Naive thymus-derived CD4-positive, alpha-beta T cell (primary cell): ENCODE data around the gene KCNN3. TPM values are rescaled to one million over a fixed set of nuclear protein-coding genes. Genes with fewer than 3 reads are reported as not detected.
"Not testable (repeated sequence)": the region's sequence is repeated elsewhere in the genome, so short reads cannot be mapped to it uniquely, and the experiment has no call there.

Source experiments
- ATAC-seq: fragments of 150-1000 bp; cut with Tn5 transposase; 2 replicates; pipeline ENCODE4 v1.10.0; 2021; ENCODE audit warnings: mild to moderate bottlenecking, moderate library complexity
- CTCF ChIA-PET: fragments of 350-600 bp; sonication (Branson Sonifier 250); formaldehyde crosslinking; loops from one replicate; lab custom pipeline; 2021; ENCODE audit warnings: antibody characterized with exemption; lab: Charles Lee
- POLR2A ChIA-PET: fragments of 350-600 bp; sonication (Branson Sonifier 250); formaldehyde crosslinking; loops from one replicate; lab custom pipeline; 2021; ENCODE audit warnings: antibody characterized with exemption, inconsistent platforms; lab: Charles Lee
- DNase-seq, 9 donors: peaks; one replicate each; pipeline versions ENCODE4 v3.0.0 to v3.0.0-alpha.2; 2020 to 2022; ENCODE audit warnings: mixed read lengths in 1 of 9
- H3K27ac ChIP-seq: one replicate; pipeline ENCODE4 v1.7.0; 2013; ENCODE audit warnings: mild to moderate bottlenecking, low read depth, low read length, moderate library complexity
- H3K27me3 ChIP-seq, 2 donors: one replicate each; pipeline ENCODE4 v1.7.0; 2013; ENCODE audit warnings: low read length in 2 of 2, mild to moderate bottlenecking in 2 of 2, moderate library complexity in 2 of 2; ENCODE audit not compliant: control insufficient read depth in 2 of 2, insufficient read depth in 2 of 2
- H3K36me3 ChIP-seq, 3 experiments: 1 replicate in 2 of 3; 2 replicates in 1 of 3; pipeline ENCODE4 v1.7.0; 2013; ENCODE audit warnings: low read length in 3 of 3, mild to moderate bottlenecking in 3 of 3, moderate library complexity in 1 of 3; ENCODE audit not compliant: insufficient read depth in 3 of 3, control insufficient read depth in 2 of 3
- H3K4me1 ChIP-seq, 2 donors: one replicate each; pipeline ENCODE4 v1.7.0; 2013; ENCODE audit warnings: low read length in 2 of 2, mild to moderate bottlenecking in 2 of 2, moderate library complexity in 1 of 2; ENCODE audit not compliant: control insufficient read depth in 2 of 2, insufficient read depth in 2 of 2
- H3K4me3 ChIP-seq: 2 replicates; pipeline ENCODE4 v1.7.0; 2013; ENCODE audit warnings: mild to moderate bottlenecking, low read length
- H3K9me3 ChIP-seq, 3 experiments: 1 replicate in 2 of 3; 2 replicates in 1 of 3; pipeline ENCODE4 v1.7.0; 2013; ENCODE audit warnings: low read length in 3 of 3; ENCODE audit not compliant: control insufficient read depth in 2 of 3
- H3K27ac Mint-ChIP-seq, 9 donors: one replicate each; pipeline ENCODE4 v1.8.0; 2020 to 2022; ENCODE audit warnings: mixed read lengths in 9 of 9, mild to moderate bottlenecking in 8 of 9, moderate library complexity in 5 of 9, inconsistent platforms in 2 of 9
- H3K27me3 Mint-ChIP-seq, 5 donors: one replicate each; pipeline ENCODE4 v1.8.0; 2021 to 2022; ENCODE audit warnings: mixed read lengths in 5 of 5, mild to moderate bottlenecking in 1 of 5
- H3K36me3 Mint-ChIP-seq, 5 donors: one replicate each; pipeline ENCODE4 v1.8.0; 2020 to 2022; ENCODE audit warnings: mixed read lengths in 5 of 5, mild to moderate bottlenecking in 3 of 5, inconsistent platforms in 1 of 5
- H3K4me1 Mint-ChIP-seq, 7 donors: one replicate each; pipeline ENCODE4 v1.8.0; 2020 to 2022; ENCODE audit warnings: mixed read lengths in 7 of 7, mild to moderate bottlenecking in 3 of 7, inconsistent platforms in 1 of 7
- H3K4me3 Mint-ChIP-seq, 10 donors: one replicate each; pipeline ENCODE4 v1.8.0; 2020 to 2022; ENCODE audit warnings: mild to moderate bottlenecking in 10 of 10, mixed read lengths in 10 of 10, moderate library complexity in 6 of 10, inconsistent platforms in 2 of 10
- H3K9me3 Mint-ChIP-seq, 11 donors: one replicate each; pipeline ENCODE4 v1.8.0; 2020 to 2022; ENCODE audit warnings: mixed read lengths in 11 of 11, mild to moderate bottlenecking in 4 of 11, inconsistent platforms in 1 of 11, moderate library complexity in 1 of 11
- intact Hi-C, 2 donors: fragments of 100-400 bp; cut with micrococcal nuclease; formaldehyde crosslinking; loops; one replicate each; pipeline ENCODE4 v1.15.1; 2023
- polyA plus RNA-seq, 2 donors: library from polyadenylated mRNA; unstranded; fragments of 300-500 nt; fragmentation: Illumina TruSeq; gene quantifications; one replicate each; pipeline ENCODE4 v1.2.3, GENCODE V29; 2021
- total RNA-seq, 6 experiments: library from RNA in 5 of 6; stranded (reverse) in 5 of 6; gene quantifications; 1 replicate in 5 of 6; 2 replicates in 1 of 6; pipeline ENCODE4 v1.2.3 and lab custom pipeline; 2021 to 2026

Gene KCNN3
- total and polyA plus RNA-seq, 7 experiments from 2014 or later: 0.05 to 0.29 (median 0.15) TPM; not detected in 3

DNA sequence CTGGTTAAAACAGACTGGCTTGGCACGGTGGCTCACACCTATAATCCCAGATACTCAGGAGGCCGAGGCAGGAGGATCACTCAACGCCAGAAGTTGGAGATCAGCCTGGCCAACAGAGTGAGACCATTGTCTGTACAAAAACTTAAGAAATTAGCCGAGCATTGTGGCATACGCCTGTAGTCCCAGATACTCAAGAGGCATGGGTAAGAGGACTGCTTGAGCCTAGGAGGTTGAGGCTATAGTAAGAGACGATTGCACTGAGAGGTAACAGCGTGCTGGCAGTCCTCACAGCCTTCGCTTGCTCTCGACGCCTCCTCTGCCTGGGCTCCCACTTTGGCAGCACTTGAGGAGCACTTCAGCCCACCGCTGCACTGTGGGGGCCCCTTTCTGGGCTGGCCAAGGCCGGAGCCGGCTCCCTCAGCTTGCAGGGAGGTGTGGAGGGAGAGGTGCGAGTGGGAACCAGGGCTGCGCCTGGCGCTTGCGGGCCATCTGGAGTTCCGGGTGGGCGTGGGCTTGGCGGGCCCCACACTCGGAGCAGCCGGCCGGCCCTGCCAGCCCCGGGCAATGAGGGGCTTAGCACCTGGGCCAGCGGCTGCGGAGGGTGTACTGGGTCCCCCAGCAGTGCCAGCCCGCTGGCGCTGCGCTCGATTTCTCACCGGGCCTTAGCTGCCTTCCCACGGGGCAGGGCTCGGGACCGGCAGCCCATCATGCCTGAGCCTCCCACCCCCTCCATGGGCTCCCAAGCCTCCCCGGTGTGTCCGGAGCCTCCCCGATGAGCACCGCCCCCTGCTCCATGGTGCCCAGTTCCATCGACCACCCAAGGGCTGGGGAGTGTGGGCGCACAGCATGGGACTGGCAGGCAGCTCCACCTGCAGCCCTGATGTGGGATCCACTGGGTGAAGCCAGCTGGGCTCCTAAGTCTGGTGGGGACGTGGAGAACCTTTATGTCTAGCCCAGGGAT lies 199.5 kb downstream of the KCNN3 start:
- not testable (repeated sequence) for H3K9me3 ChIP-seq, H3K9me3 Mint-ChIP-seq, H3K27ac Mint-ChIP-seq, DNase-seq, ATAC-seq, H3K36me3 Mint-ChIP-seq, H3K27ac ChIP-seq, H3K36me3 ChIP-seq, H3K4me3 ChIP-seq, H3K4me1 ChIP-seq, H3K27me3 Mint-ChIP-seq, H3K27me3 ChIP-seq, H3K4me3 Mint-ChIP-seq
- H3K4me1 Mint-ChIP-seq: peaks cover 0 to 13% (median 5%) of the 10 kb centered on the region in 7 donors
- intact Hi-C loops: loop anchor here in 1 of 2 donors (1.0 kb wide), 1 partner anchor 78 kb away; no protein-coding TSS in a partner anchor
- CTCF ChIA-PET: interaction anchor here (0.7 to 2.2 kb wide), 24 partner anchors 10 to 391 kb away, joined by 3 to 19 read pairs (median 4); no protein-coding TSS in a partner anchor
- POLR2A ChIA-PET: interaction anchor here (1.5 kb wide), 1 partner anchor 111 kb away, joined by 8 read pairs; no protein-coding TSS in a partner anchor

DNA sequence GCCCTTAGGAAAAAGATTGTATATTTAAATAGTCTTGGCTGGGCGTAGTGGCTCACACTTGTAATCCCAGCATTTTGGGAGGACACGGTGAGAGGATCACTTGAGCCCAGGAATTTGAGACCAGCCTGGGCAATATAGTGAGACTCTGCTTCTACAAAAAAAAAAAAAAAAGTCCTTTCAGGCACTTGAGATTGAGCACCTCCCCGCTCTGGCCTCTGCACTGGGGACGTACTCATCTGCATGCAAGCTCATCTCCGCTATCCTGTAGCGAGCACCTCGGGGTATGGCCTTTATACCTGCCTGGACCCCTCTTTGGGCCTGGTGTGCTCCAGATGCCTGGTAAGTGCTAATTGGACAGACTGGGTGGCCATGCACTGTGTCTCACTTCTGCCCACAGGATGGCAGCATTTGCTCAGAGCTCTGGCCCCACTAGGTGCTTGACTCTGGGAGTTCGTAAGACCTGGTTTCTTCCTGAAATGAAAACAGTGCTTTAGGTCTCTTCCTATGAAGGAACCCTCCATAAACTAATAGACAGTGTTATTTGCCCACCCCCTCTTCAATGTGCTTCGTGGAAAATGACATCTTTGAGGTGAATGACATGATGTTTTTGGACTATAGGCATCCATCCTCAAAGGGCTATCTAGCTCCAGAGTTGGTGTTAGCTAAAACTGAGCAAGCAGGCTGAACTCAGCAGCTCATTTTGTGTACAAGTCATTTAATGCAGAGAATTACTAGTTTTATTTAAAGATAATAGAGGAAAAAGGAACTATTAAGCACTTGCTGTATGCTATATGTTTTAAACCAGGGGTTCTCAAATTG lies 200.4 kb downstream of the KCNN3 start:
- H3K27ac Mint-ChIP-seq: peak overlapping the region in 1 of 9 donors; percentile 30
- CTCF ChIA-PET: interaction anchor here (0.6 to 2.2 kb wide), 27 partner anchors 9 to 392 kb away, joined by 3 to 19 read pairs (median 4); no protein-coding TSS in a partner anchor
- no peaks in the 10 kb centered on the region for H3K4me1 ChIP-seq

GRCh38 chr1:154666051-154666790 lies 203.9 kb downstream of the KCNN3 start:
- ChIA-PET CTCF (interaction anchor here (0.6 to 1.2 kb wide), 5 partner anchors 9 to 218 kb away, joined by 3 to 4 read pairs (median 3); no protein-coding TSS in a partner anchor), POLR2A (interaction anchor here (0.6 kb wide), 1 partner anchor 335 kb away, joined by 3 read pairs; no protein-coding TSS in a partner anchor)
- DNase-seq (no peak), ATAC-seq (no peak)
- no peaks in the 10 kb centered on the region for H3K27me3 ChIP-seq
- no peaks in the 10 kb centered on the region for H3K9me3 ChIP-seq
- H3K36me3 ChIP-seq: no peaks in the 10 kb centered on the region
- H3K27ac ChIP-seq: no peak overlapping the region
- peaks cover 0 to 6% (median 0%) of the 10 kb centered on the region in 7 donors for H3K4me1 Mint-ChIP-seq
- H3K4me1 ChIP-seq: no peaks in the 10 kb centered on the region
- no peak overlapping the region for H3K27ac Mint-ChIP-seq
- H3K27me3 Mint-ChIP-seq: peaks cover 4 to 17% (median 5%) of the 10 kb centered on the region in 5 donors
- H3K4me3 Mint-ChIP-seq: no peak overlapping the region
- H3K9me3 Mint-ChIP-seq: peaks cover 0 to 2% (median 0%) of the 10 kb centered on the region in 11 donors
- H3K4me3 ChIP-seq: no peak overlapping the region
- intact Hi-C loops: loop anchor here in 1 of 2 donors (10.0 kb wide), 1 partner anchor 399 kb away; the partner anchor contains the start of gene EFNA4
- no peaks in the 10 kb centered on the region for H3K36me3 Mint-ChIP-seq

More for the DNA sequence above, 200.4 kb downstream of the KCNN3 start:
- H3K36me3 Mint-ChIP-seq: no peaks in the 10 kb centered on the region
- DNase-seq (peak; percentile 40 to 81 (median 73)), ATAC-seq (peak; percentile 100)
- H3K4me3 Mint-ChIP-seq: no peak overlapping the region
- Histone ChIP-seq H3K27me3 (no peaks in the 10 kb centered on the region), H3K36me3 (no peaks in the 10 kb centered on the region), H3K4me3 (no peak overlapping the region), H3K9me3 (no peaks in the 10 kb centered on the region), H3K27ac (no peak overlapping the region)
- H3K27me3 Mint-ChIP-seq: peaks cover 0 to 4% (median 0%) of the 10 kb centered on the region in 5 donors
- intact Hi-C loops: loop anchor here (1.0 to 10.0 kb wide), 11 partner anchors 79 to 415 kb away; partner anchors contain the start of gene EFNA4 (in 1 of the 2)
- H3K9me3 Mint-ChIP-seq: no peaks in the 10 kb centered on the region
- POLR2A ChIA-PET: interaction anchor here (1.5 kb wide), 1 partner anchor 110 kb away, joined by 8 read pairs; no protein-coding TSS in a partner anchor
- peaks cover 0 to 13% (median 5%) of the 10 kb centered on the region in 7 donors for H3K4me1 Mint-ChIP-seq

GRCh38 chr1:154664331-154665002 lies 205.6 kb downstream of the KCNN3 start:
- Histone ChIP-seq H3K27ac (no peak overlapping the region), H3K4me1 (no peaks in the 10 kb centered on the region), H3K36me3 (no peaks in the 10 kb centered on the region), H3K27me3 (no peaks in the 10 kb centered on the region), H3K4me3 (no peak overlapping the region), H3K9me3 (no peaks in the 10 kb centered on the region)
- peaks cover 0 to 2% (median 0%) of the 10 kb centered on the region in 11 donors for H3K9me3 Mint-ChIP-seq
- intact Hi-C loops: loop anchor here in 1 of 2 donors (10.0 kb wide), 1 partner anchor 400 kb away; the partner anchor contains the start of gene EFNA4
- no peak for ATAC-seq
- ChIA-PET CTCF (no interaction called here), POLR2A (interaction anchor here (1.0 kb wide), 1 partner anchor 214 kb away, joined by 3 read pairs; no protein-coding TSS in a partner anchor)
- H3K4me3 Mint-ChIP-seq: no peak overlapping the region
- H3K27ac Mint-ChIP-seq: peak overlapping the region in 1 of 9 donors; percentile 58
- no peaks in the 10 kb centered on the region for H3K4me1 Mint-ChIP-seq
- DNase-seq: no peak
- H3K27me3 Mint-ChIP-seq: peaks cover 11 to 28% (median 17%) of the 10 kb centered on the region in 5 donors
- no peaks in the 10 kb centered on the region for H3K36me3 Mint-ChIP-seq

- peaks cover 18 to 37% (median 26%) of the 10 kb centered on the region in 5 donors for H3K27me3 Mint-ChIP-seq
- H3K4me3 Mint-ChIP-seq: no peak overlapping the region
- ATAC-seq: no peak
- H3K4me1 Mint-ChIP-seq: no peaks in the 10 kb centered on the region
- Histone ChIP-seq H3K27me3 (no peaks in the 10 kb centered on the region), H3K4me1 (no peaks in the 10 kb centered on the region), H3K9me3 (no peaks in the 10 kb centered on the region), H3K27ac (no peak overlapping the region), H3K36me3 (no peaks in the 10 kb centered on the region), H3K4me3 (no peak overlapping the region)
- H3K36me3 Mint-ChIP-seq: no peaks in the 10 kb centered on the region
- ChIA-PET CTCF (interaction anchor here (0.6 to 1.4 kb wide), 3 partner anchors 56 to 117 kb away, joined by 3 read pairs; no protein-coding TSS in a partner anchor), POLR2A (no interaction called here)
- H3K9me3 Mint-ChIP-seq: peaks cover 0 to 2% (median 0%) of the 10 kb centered on the region in 11 donors
- no peak for DNase-seq
- intact Hi-C loops: loop anchor here in 1 of 2 donors (10.0 kb wide), 1 partner anchor 401 kb away; the partner anchor contains the start of gene EFNA4
- H3K27ac Mint-ChIP-seq: no peak overlapping the region
Observed at GRCh38 chr1:154663471-154664060, 206.5 kb downstream of the KCNN3 start.
